ENCODE results near the gene PCBP3.

Gene PCBP3

DNA sequence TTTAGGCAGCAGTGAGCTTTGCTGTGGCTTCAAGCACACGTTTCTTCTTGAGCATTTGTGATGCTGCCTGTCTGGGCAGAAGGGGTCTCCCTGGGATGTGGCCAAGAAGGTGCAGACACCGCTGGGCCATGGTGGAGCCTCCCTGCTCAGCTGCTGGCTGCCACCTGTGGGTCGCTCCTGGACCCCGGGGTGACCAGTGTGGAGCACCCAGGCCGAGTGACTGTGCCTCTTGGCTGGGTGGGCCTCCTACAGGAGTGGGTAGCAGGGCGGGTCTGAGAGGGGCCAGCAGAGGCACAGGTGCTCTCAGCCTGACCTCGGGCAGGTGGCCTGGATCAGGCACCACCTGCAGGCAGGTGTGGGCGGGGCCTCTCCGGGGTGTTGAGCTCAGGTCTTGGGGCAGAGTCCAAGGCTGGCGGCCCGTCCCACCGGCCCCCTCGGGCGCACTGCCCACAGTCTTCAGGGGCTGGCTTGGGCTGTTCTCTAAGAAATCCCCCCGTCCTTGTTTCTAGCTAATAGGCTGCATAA is 296.1 kb downstream of the PCBP3 start:
- no peak overlapping the region for H3K4me3 ChIP-seq (ENCODE audit: low read length)
- no peak overlapping the region for H3K27ac ChIP-seq (ENCODE audit: low read length)
- no peaks in the 10 kb centered on the region for H3K36me3 ChIP-seq (ENCODE audit: insufficient read depth, low read depth, low read length)
- no peaks in the 10 kb centered on the region for H3K4me1 ChIP-seq (ENCODE audit: insufficient read depth, low read length)
- H3K27me3 ChIP-seq (ENCODE audit: insufficient read depth, low read length) = peaks cover 16% of the 10 kb centered on the region
- no peak overlapping the region for H3K9ac ChIP-seq (ENCODE audit: low read depth, low read length)
- no peaks in the 10 kb centered on the region for H3K9me3 ChIP-seq (ENCODE audit: insufficient read depth, low read depth, low read length)

DNA sequence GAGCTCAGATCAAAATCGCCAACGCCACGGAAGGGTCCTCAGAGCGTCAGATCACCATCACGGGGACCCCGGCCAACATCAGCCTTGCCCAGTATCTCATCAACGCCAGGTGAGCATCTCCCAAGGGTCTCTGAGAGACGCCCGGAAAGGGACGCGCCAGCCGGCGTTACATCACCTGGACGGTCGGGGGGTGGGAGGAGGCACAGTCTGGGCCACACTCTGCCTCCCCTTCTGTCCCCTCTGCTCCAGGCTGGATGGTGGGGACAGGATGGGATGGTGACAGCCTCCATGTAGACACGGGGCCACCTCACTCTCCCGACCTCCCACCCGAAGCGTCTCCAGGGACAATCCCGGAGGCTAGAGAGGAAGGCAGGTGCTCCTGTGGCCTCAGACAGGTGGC is 296.6 kb downstream of the PCBP3 start:
- Histone ChIP-seq H3K4me1 (ENCODE audit: insufficient read depth, low read length) (no peaks in the 10 kb centered on the region), H3K27me3 (ENCODE audit: insufficient read depth, low read length) (peaks cover 16% of the 10 kb centered on the region), H3K36me3 (ENCODE audit: insufficient read depth, low read depth, low read length) (no peaks in the 10 kb centered on the region), H3K9ac (ENCODE audit: low read depth, low read length) (no peak overlapping the region), H3K27ac (ENCODE audit: low read length) (no peak overlapping the region), H3K9me3 (ENCODE audit: insufficient read depth, low read depth, low read length) (no peaks in the 10 kb centered on the region), H3K4me3 (ENCODE audit: low read length) (no peak overlapping the region)

- H3K27ac ChIP-seq (ENCODE audit: low read length) = no peak overlapping the region
- no peaks in the 10 kb centered on the region for H3K36me3 ChIP-seq (ENCODE audit: insufficient read depth, low read depth, low read length)
- H3K4me3 ChIP-seq (ENCODE audit: low read length) = no peak overlapping the region
- peaks cover 16% of the 10 kb centered on the region for H3K27me3 ChIP-seq (ENCODE audit: insufficient read depth, low read length)
- H3K9me3 ChIP-seq (ENCODE audit: insufficient read depth, low read depth, low read length) = no peaks in the 10 kb centered on the region
- no peaks in the 10 kb centered on the region for H3K4me1 ChIP-seq (ENCODE audit: insufficient read depth, low read length)
- no peak overlapping the region for H3K9ac ChIP-seq (ENCODE audit: low read depth, low read length)
These were observed 297.3 kb downstream of the PCBP3 start for GRCh38 chr21:45940621-45941337.

- Histone ChIP-seq H3K9ac (ENCODE audit: low read depth, low read length) (no peak overlapping the region), H3K4me1 (ENCODE audit: insufficient read depth, low read length) (no peaks in the 10 kb centered on the region), H3K4me3 (ENCODE audit: low read length) (no peak overlapping the region), H3K27me3 (ENCODE audit: insufficient read depth, low read length) (peaks cover 11% of the 10 kb centered on the region; the same call in 1 of the 2 replicates), H3K27ac (ENCODE audit: low read length) (no peak overlapping the region), H3K9me3 (ENCODE audit: insufficient read depth, low read depth, low read length) (no peaks in the 10 kb centered on the region), H3K36me3 (ENCODE audit: insufficient read depth, low read depth, low read length) (no peaks in the 10 kb centered on the region)
These were observed 297.8 kb downstream of the PCBP3 start for GRCh38 chr21:45941338-45941710.

GRCh38 chr21:45941717-45942546 is 298.4 kb downstream of the PCBP3 start:
- Histone ChIP-seq H3K36me3 (ENCODE audit: insufficient read depth, low read depth, low read length) (no peaks in the 10 kb centered on the region), H3K27ac (ENCODE audit: low read length) (no peak overlapping the region), H3K27me3 (ENCODE audit: insufficient read depth, low read length) (peaks cover 5% of the 10 kb centered on the region; the same call in 1 of the 2 replicates), H3K4me3 (ENCODE audit: low read length) (no peak overlapping the region), H3K4me1 (ENCODE audit: insufficient read depth, low read length) (no peaks in the 10 kb centered on the region), H3K9ac (ENCODE audit: low read depth, low read length) (no peak overlapping the region), H3K9me3 (ENCODE audit: insufficient read depth, low read depth, low read length) (no peaks in the 10 kb centered on the region)

DNA sequence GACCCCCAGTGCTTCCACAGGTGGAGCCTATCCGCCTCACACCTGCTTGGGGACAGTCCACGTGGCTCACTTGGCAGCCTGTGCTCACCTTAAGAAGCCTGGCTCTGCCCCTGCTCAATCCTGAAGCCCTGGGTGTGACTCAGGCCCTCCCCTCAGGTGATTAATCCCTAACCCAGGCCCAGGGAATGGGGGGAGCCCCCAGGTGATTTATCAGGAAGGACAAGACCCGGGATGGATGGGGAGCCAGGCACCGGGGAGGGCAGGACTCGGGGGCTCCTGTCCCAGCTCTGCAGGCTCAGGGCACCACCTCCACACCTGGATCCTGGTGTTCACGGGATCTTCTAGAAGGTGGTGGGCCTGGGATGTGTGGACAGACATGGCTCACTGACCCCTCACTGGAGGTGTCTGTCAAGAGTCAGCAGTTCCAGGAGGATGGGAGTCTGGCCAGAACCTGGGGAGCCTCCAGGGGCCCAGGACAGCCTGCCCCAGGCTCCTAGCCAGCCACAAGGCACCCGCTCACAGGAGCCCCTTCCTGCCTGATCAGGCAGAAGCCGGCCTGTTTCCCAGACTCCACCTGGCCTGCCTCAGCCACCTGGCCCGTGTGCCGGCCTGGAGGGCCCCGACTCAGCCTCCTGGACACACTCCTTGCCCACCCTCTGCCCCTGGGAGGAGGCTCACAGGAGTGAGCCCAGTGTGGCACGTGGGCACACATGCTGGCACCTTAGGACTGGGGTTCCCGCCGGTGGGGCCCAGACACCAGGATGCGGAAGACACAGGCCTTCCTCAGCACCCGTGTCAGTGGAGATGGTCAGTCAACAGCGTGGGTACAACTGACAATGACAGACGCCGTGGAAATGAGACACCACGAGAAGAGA is 299.5 kb downstream of the PCBP3 start:
- H3K27ac ChIP-seq (ENCODE audit: low read length) = no peak overlapping the region
- H3K9ac ChIP-seq (ENCODE audit: low read depth, low read length) = no peak overlapping the region
- no peak overlapping the region for H3K4me3 ChIP-seq (ENCODE audit: low read length)
- H3K36me3 ChIP-seq (ENCODE audit: insufficient read depth, low read depth, low read length) = no peaks in the 10 kb centered on the region
- H3K9me3 ChIP-seq (ENCODE audit: insufficient read depth, low read depth, low read length) = no peaks in the 10 kb centered on the region
- no peaks in the 10 kb centered on the region for H3K27me3 ChIP-seq (ENCODE audit: insufficient read depth, low read length)
- no peaks in the 10 kb centered on the region for H3K4me1 ChIP-seq (ENCODE audit: insufficient read depth, low read length)

DNA sequence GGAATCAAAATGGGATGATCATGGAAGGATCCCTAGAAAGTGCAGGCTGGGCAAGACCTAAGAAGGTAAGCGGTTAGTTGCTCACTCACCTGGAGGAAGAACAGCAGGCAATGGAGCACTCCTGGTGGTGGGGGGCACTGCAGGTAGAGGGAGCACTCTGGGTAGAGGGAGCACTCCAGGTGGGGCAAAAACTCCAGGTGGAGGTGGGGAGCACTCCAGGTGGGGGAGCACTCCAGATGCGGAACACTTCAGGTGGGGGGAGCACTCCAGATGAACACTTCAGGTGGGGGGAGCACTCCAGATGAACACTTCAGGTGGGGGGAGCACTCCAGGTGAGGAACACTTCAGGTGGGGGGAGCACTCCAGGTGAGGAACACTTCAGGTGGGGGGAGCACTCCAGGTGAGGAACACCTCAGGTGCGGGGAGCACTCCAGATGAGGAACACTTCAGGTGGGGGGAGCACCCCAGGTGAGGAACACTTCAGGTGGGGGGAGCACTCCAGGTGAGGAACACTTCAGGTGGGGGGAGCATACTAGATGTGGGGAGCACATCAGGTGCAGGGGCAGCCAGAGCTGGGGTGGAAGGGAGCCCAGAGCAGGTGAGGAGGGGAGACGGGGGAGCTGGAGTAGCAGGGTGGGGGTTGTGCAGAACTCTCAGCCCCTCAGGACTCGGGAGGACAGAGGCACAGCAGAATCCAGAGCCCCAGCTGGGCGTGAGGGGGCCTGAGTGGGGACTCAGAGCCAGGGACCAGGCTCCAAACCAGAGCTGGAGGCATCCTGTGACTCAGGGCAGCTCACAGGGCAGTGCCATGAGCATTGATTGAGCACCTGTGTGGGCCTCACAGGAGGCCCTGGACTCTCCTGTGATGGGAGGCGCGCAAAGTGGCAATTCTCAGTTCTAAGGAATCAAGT is 300.4 kb downstream of the PCBP3 start:
- no peak overlapping the region for H3K9ac ChIP-seq (ENCODE audit: low read depth, low read length)
- H3K4me1 ChIP-seq (ENCODE audit: insufficient read depth, low read length) = no peaks in the 10 kb centered on the region
- H3K27me3 ChIP-seq (ENCODE audit: insufficient read depth, low read length) = no peaks in the 10 kb centered on the region
- H3K27ac ChIP-seq (ENCODE audit: low read length) = no peak overlapping the region
- H3K9me3 ChIP-seq (ENCODE audit: insufficient read depth, low read depth, low read length) = no peaks in the 10 kb centered on the region
- no peak overlapping the region for H3K4me3 ChIP-seq (ENCODE audit: low read length)
- H3K36me3 ChIP-seq (ENCODE audit: insufficient read depth, low read depth, low read length) = no peaks in the 10 kb centered on the region

DNA sequence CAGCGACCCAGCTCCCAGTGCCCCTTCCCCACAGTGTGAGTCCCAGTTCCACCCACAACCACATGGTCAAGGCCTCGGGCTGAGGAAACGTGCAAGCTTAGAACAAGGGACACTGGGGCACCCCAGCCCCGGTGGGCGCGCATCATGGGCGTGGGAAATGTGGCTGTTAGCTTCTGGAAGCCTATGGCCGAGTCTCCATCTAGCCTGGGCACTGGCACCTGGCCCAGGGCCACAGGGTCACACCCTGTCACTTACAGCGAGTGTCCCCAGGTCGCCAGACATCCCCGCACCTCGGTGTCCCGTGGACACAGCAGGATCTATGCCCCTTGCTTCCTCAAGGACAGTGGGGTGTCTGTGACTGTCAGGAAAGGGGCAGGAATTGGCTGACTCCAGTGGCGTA is 301.1 kb downstream of the PCBP3 start:
- no peaks in the 10 kb centered on the region for H3K4me1 ChIP-seq (ENCODE audit: insufficient read depth, low read length)
- no peak overlapping the region for H3K27ac ChIP-seq (ENCODE audit: low read length)
- no peaks in the 10 kb centered on the region for H3K36me3 ChIP-seq (ENCODE audit: insufficient read depth, low read depth, low read length)
- no peak overlapping the region for H3K9ac ChIP-seq (ENCODE audit: low read depth, low read length)
- no peak overlapping the region for H3K4me3 ChIP-seq (ENCODE audit: low read length)
- H3K9me3 ChIP-seq (ENCODE audit: insufficient read depth, low read depth, low read length) = no peaks in the 10 kb centered on the region
- H3K27me3 ChIP-seq (ENCODE audit: insufficient read depth, low read length) = no peaks in the 10 kb centered on the region

DNA sequence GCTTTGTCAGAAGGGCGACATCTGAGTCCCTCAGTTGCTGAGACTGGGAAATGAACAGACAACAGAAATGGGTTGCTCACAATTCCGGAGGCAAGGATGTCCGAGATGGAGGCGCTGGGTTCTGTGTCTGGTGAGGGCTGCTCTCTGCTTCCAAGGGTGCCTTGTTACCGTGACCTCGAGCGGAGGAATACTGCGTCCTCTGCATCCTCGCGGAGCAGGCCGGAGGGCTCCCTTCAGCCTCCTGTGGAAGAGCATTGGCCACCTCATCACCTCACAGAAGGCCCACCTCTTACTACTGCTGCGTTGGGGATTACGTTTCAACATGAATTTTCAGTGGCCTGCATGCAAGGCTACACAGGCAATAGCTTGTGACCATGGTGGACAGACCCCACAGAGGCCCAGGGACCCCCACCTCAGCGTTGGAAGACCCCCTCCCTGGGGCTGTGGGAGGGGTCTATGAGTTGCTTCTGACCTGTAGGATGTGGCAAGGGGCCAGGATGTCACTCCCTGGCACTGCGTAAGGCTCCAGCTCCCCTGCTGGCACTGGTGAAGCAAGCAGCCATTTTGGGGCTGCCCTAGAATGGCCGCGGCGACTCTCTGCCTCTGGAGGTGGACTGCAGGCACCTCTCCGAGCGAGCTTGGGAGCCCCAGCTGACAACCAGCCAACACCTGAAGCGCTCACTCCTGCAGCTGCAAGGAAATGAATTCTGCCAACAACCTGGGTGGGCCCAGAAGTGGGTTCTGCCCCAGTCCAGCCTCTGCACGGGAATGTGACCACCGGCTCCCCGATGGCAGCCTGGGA is 301.7 kb downstream of the PCBP3 start:
- Histone ChIP-seq H3K9ac (ENCODE audit: low read depth, low read length) (no peak overlapping the region), H3K36me3 (ENCODE audit: insufficient read depth, low read depth, low read length) (no peaks in the 10 kb centered on the region), H3K27me3 (ENCODE audit: insufficient read depth, low read length) (no peaks in the 10 kb centered on the region), H3K4me3 (ENCODE audit: low read length) (no peak overlapping the region), H3K9me3 (ENCODE audit: insufficient read depth, low read depth, low read length) (no peaks in the 10 kb centered on the region), H3K4me1 (ENCODE audit: insufficient read depth, low read length) (no peaks in the 10 kb centered on the region), H3K27ac (ENCODE audit: low read length) (no peak overlapping the region)

GRCh38 chr21:45945868-45946210 is 302.3 kb downstream of the PCBP3 start:
- Histone ChIP-seq H3K27me3 (ENCODE audit: insufficient read depth, low read length) (no peaks in the 10 kb centered on the region), H3K36me3 (ENCODE audit: insufficient read depth, low read depth, low read length) (no peaks in the 10 kb centered on the region), H3K9ac (ENCODE audit: low read depth, low read length) (no peak overlapping the region), H3K9me3 (ENCODE audit: insufficient read depth, low read depth, low read length) (no peaks in the 10 kb centered on the region), H3K4me1 (ENCODE audit: insufficient read depth, low read length) (no peaks in the 10 kb centered on the region), H3K27ac (ENCODE audit: low read length) (no peak overlapping the region), H3K4me3 (ENCODE audit: low read length) (no peak overlapping the region)
